GM12878 (cell line): Measurements from ENCODE around the gene NOS1. TPM values are rescaled to one million over a fixed set of nuclear protein-coding genes. Genes with fewer than 3 reads are reported as not detected.

Source experiments
- ATAC-seq: fragments of 200-7000 bp; cut with Tn5 transposase; 3 replicates; pipeline ENCODE4 v1.9.1; 2020; ENCODE audit warnings: mild to moderate bottlenecking, moderate library complexity
- BruUV-seq: library from RNA; stranded (reverse); fragments of 400-500 nt; replicated peaks from 2 replicates; lab custom pipeline; 2021; lab: Mats Ljungman, UMichigan
- CTCF ChIA-PET: fragments of 300-600 bp; sonication (Branson Sonifier 250); formaldehyde crosslinking; extraction: SDS; loops from one replicate; lab custom pipeline; 2021; ENCODE audit warnings: inconsistent platforms; lab: Yijun Ruan, JAX
- POLR2A ChIA-PET: fragments of 350-600 bp; formaldehyde crosslinking; extraction: SDS; loops from one replicate; lab custom pipeline; 2021; ENCODE audit warnings: inconsistent platforms; lab: Charles Lee
- RAD21 ChIA-PET: fragments of 300-600 bp; sonication (Branson Sonifier 250); formaldehyde crosslinking; loops from one replicate; lab custom pipeline; 2023; ENCODE audit warnings: antibody characterized with exemption; ENCODE audit not compliant: unreplicated experiment; lab: Charles Lee
- SMC1A ChIA-PET: fragments of 300-600 bp; sonication (Branson Sonifier 250); formaldehyde crosslinking; loops from one replicate; lab custom pipeline; 2023; ENCODE audit not compliant: unreplicated experiment, uncharacterized antibody; lab: Charles Lee
- DNase-seq: peaks from one replicate; pipeline ENCODE4 v3.0.0-alpha.2; 2011; ENCODE audit warnings: low read depth, low spot score
- FAIRE-seq: peaks from 3 replicates; lab custom pipeline; 2011; peaks lifted over from hg19 to GRCh38; lab: Jason Lieb, UNC
- H2AFZ ChIP-seq: 2 replicates; pipeline ENCODE4 v1.6.0; 2011; ENCODE audit warnings: low read depth, low read length, control low read depth; ENCODE audit not compliant: control insufficient read depth
- H3K27ac ChIP-seq: 2 replicates; pipeline ENCODE4 v1.5.1; 2011; ENCODE audit warnings: control low read depth; ENCODE audit not compliant: control insufficient read depth, insufficient read depth
- H3K27me3 ChIP-seq, 2 experiments: replicated peaks in 1 of 2; 2 replicates each; pipeline versions ENCODE4 v1.6.0 to v1.6.1; 2011; ENCODE audit warnings: low read length in 1 of 2; ENCODE audit not compliant: control insufficient read depth in 2 of 2, insufficient read depth in 2 of 2
- H3K36me3 ChIP-seq, 2 experiments: 2 replicates each; pipeline ENCODE4 v1.5.1; 2011; ENCODE audit warnings: low read length in 1 of 2; ENCODE audit not compliant: control insufficient read depth in 2 of 2, insufficient read depth in 2 of 2
- H3K4me1 ChIP-seq: 2 replicates; pipeline ENCODE4 v1.6.1; 2011; ENCODE audit warnings: mild to moderate bottlenecking, low read length, moderate library complexity, mixed read lengths; ENCODE audit not compliant: control insufficient read depth, insufficient read depth
- H3K4me2 ChIP-seq: 2 replicates; pipeline ENCODE4 v1.6.0; 2011; ENCODE audit warnings: control low read depth; ENCODE audit not compliant: control insufficient read depth, insufficient read depth
- H3K4me3 ChIP-seq: fragments of 200-600 bp; sonication (generic); 2 replicates; pipeline ENCODE4 v1.5.1; 2016
- H3K79me2 ChIP-seq: 2 replicates; pipeline ENCODE4 v1.6.0; 2011; ENCODE audit warnings: low read length; ENCODE audit not compliant: control insufficient read depth, insufficient read depth
- H3K9ac ChIP-seq: 2 replicates; pipeline ENCODE4 v1.8.0; 2011; ENCODE audit warnings: low read length, control low read depth, mixed read lengths; ENCODE audit not compliant: control insufficient read depth, insufficient read depth
- H3K9me3 ChIP-seq: replicated peaks from 3 replicates; pipeline ENCODE4 v1.5.1; 2011; ENCODE audit warnings: mild to moderate bottlenecking, low read length; ENCODE audit not compliant: control insufficient read depth, insufficient read depth
- H4K20me1 ChIP-seq: 2 replicates; pipeline ENCODE4 v1.6.0; 2011; ENCODE audit not compliant: control insufficient read depth, insufficient read depth
- CTCF ChIP-seq, 3 experiments: IDR thresholded peaks in 2 of 3; conservative IDR thresholded peaks in 1 of 3; 2 replicates each; pipeline ENCODE4 v1.5.1; 2011; ENCODE audit warnings: low read depth in 3 of 3, low read length in 3 of 3, mild to moderate bottlenecking in 3 of 3, control low read depth in 2 of 3, moderate library complexity in 2 of 3, inconsistent platforms in 1 of 3, mixed read lengths in 1 of 3; ENCODE audit not compliant: control insufficient read depth in 2 of 3, insufficient read depth in 1 of 3; ENCODE audit errors: extremely low read depth in 1 of 3
- E2F4 ChIP-seq: IDR thresholded peaks from 2 replicates; pipeline ENCODE4 v1.6.1; 2012; ENCODE audit warnings: low read depth, low read length, improper control_type of control experiment
- MAX ChIP-seq: IDR thresholded peaks from 2 replicates; pipeline ENCODE4 v1.6.1; 2012; ENCODE audit warnings: low read depth, low read length, improper control_type of control experiment
- NFIC ChIP-seq: IDR thresholded peaks from 2 replicates; pipeline ENCODE4 v1.6.1; 2012; ENCODE audit warnings: low read depth, mild to moderate bottlenecking, inconsistent platforms, low read length, moderate library complexity
- NFYA ChIP-seq: IDR thresholded peaks from 2 replicates; pipeline ENCODE4 v1.6.1; 2011; ENCODE audit warnings: low read depth, mild to moderate bottlenecking, low read length, improper control_type of control experiment, borderline replicate concordance
- RAD51 ChIP-seq: fragments of 450-650 bp; IDR thresholded peaks from 2 replicates; pipeline ENCODE4 v1.6.1; 2016; ENCODE audit warnings: moderate library complexity, mild to moderate bottlenecking, inconsistent platforms
- RCOR1 ChIP-seq: conservative IDR thresholded peaks from 2 replicates; pipeline ENCODE4 v1.6.1; 2012; ENCODE audit warnings: low read depth, low read length, improper control_type of control experiment
- SKIL ChIP-seq: fragments of 450-650 bp; IDR thresholded peaks from 2 replicates; pipeline ENCODE4 v1.6.1; 2017; ENCODE audit warnings: mild to moderate bottlenecking, low read depth, inconsistent platforms; ENCODE audit not compliant: poor library complexity, severe bottlenecking
- TCF12 ChIP-seq: IDR thresholded peaks from 2 replicates; pipeline ENCODE4 v1.6.1; 2011; ENCODE audit warnings: low read depth, mild to moderate bottlenecking, low read length
- TCF3 ChIP-seq: IDR thresholded peaks from 2 replicates; pipeline ENCODE4 v1.6.1; 2012; ENCODE audit warnings: low read depth, mild to moderate bottlenecking, low read length, borderline replicate concordance; ENCODE audit not compliant: insufficient read depth
- USF2 ChIP-seq: IDR thresholded peaks from 2 replicates; pipeline ENCODE4 v1.6.1; 2011; ENCODE audit warnings: low read depth, low read length, improper control_type of control experiment, borderline replicate concordance
- ZNF217 ChIP-seq: fragments of 450-650 bp; IDR thresholded peaks from 2 replicates; pipeline ENCODE4 v1.6.1; 2017; ENCODE audit warnings: antibody characterized with exemption, mild to moderate bottlenecking
- WGBS: methylation state at CpG from one replicate; pipeline ENCODE4 v1.1.6; 2016; ENCODE audit warnings: low lambda C conversion rate; ENCODE audit not compliant: insufficient replicate concordance, insufficient coverage; ENCODE audit errors: missing lambda C conversion rate; 5-methylcytosine and 5-hydroxymethylcytosine counted together
- in situ Hi-C: fragments of 300-500 bp; cut with MboI; formaldehyde crosslinking; loops from 9 replicates; pipeline ENCODE4 v1.14.3; 2018; ENCODE audit warnings: mixed read lengths
- intact Hi-C: fragments of 100-400 bp; cut with micrococcal nuclease; formaldehyde crosslinking; loops from one replicate; pipeline ENCODE4 v1.14.2; 2022; ENCODE audit not compliant: unreplicated experiment
- polyA plus RNA-seq, 11 experiments: library from polyadenylated mRNA; depleted of rRNA in 4 of 11; unstranded in 6 of 11; stranded (reverse) in 5 of 11; fragments of >200 nt; fragmentation: Nextera tagmentation in 4 of 11; fragmentation: Illumina TruSeq in 1 of 11; extraction: Ambion mirVana in 4 of 11; extraction: Trizol in 1 of 11; gene quantifications; 1 replicate in 1 of 11; 2 replicates in 10 of 11; pipeline versions ENCODE4 v1.2.1 to v1.2.3, GENCODE V29; 2011 to 2016; ENCODE audit warnings: inconsistent platforms in 2 of 11, missing spikeins in 2 of 11, low read depth in 1 of 11
- total RNA-seq, 4 experiments: library from RNA; depleted of rRNA in 3 of 4; stranded (reverse); fragments of >200 nt in 3 of 4; fragmentation: Illumina TruSeq in 1 of 4; extraction: Trizol in 1 of 4; gene quantifications; 2 replicates each; pipeline versions ENCODE4 v1.2.1 to v1.2.3, GENCODE V29; 2013 to 2021

NOS1 gene
- total and polyA plus RNA-seq, 10 of the 15 experiments (the other 5 are each of a cell fraction or from before 2014, with no cell fraction given), result under 0.01 to 0.04 (median 0.01) TPM; not detected in 7

GRCh38 chr12:117363953-117364486, 2.6 kb upstream of the NOS1 start:
- H3K27ac ChIP-seq, result no peak overlapping the region
- in situ Hi-C loops (no loop called here), intact Hi-C loops (loop anchor here (10.0 kb wide), 1 partner anchor 149 kb away; no protein-coding TSS in a partner anchor)
- no peaks in the 10 kb centered on the region for H3K79me2 ChIP-seq
- no peak for ATAC-seq
- no peak overlapping the region for H3K4me3 ChIP-seq
- ChIA-PET SMC1A (no interaction called here), CTCF (interaction anchor here (0.8 to 1.1 kb wide), 2 partner anchors 224 to 493 kb away, joined by 3 to 4 read pairs; no protein-coding TSS in a partner anchor), POLR2A (no interaction called here), RAD21 (no interaction called here)
- FAIRE-seq, result no peak
- H3K9me3 ChIP-seq, result no peaks in the 10 kb centered on the region
- no peak overlapping the region for H3K4me2 ChIP-seq
- BruUV-seq, result no TSS peak
- H2AFZ ChIP-seq, result no peak overlapping the region
- H3K27me3 ChIP-seq, result peaks cover 2 to 3% of the 10 kb centered on the region in 2 experiments; a peak in 3 of 4 replicates
- WGBS, result 0% methylated on average over 4 of the region's 4 CpGs
- no peaks in the 10 kb centered on the region for H4K20me1 ChIP-seq
- H3K36me3 ChIP-seq, result no peaks in the 10 kb centered on the region
- no peak overlapping the region for H3K9ac ChIP-seq
- no peaks in the 10 kb centered on the region for H3K4me1 ChIP-seq
- no peak for DNase-seq
- no peak for TF ChIP-seq MAX
- no peak for TF ChIP-seq ZNF217
- no peak for TF ChIP-seq CTCF (IDR thresholded peaks at IDR 0.05 in 2 of 3, conservative IDR thresholded peaks at IDR 0.05 in 1 of 3; ENCODE audit: control insufficient read depth in 2 of 3, extremely low read depth in 1 of 3, insufficient read depth in 1 of 3, low read depth in 3 of 3, low read length in 3 of 3)
- no peak for TF ChIP-seq SKIL
- TF ChIP-seq USF2, result no peak
- no peak for TF ChIP-seq NFYA
- no peak for TF ChIP-seq TCF3
- TF ChIP-seq RCOR1, result no peak
- TF ChIP-seq RAD51, result no peak
- TF ChIP-seq E2F4, result no peak
- no peak for TF ChIP-seq NFIC
- TF ChIP-seq TCF12, result no peak
